DMS 273 (cell line): Measurements from ENCODE around the gene LRP6.

Source experiments
- DNase-seq: peaks from one replicate; lab custom pipeline; 2025; ENCODE audit not compliant: unreplicated experiment; lab: John Stamatoyannopoulos, UW

Gene LRP6

GRCh38 chr12:12083688-12084087 is 183.2 kb downstream of the LRP6 start:
- DNase-seq, result no peak

GRCh38 chr12:12081836-12082497 is 184.9 kb downstream of the LRP6 start:
- peak; percentile 61 for DNase-seq

- no peak for DNase-seq
Observed at GRCh38 chr12:12079291-12079690, 187.6 kb downstream of the LRP6 start.

- no peak for DNase-seq
Observed at GRCh38 chr12:12072064-12072760, 194.6 kb downstream of the LRP6 start.

- DNase-seq, result no peak
Observed at GRCh38 chr12:12070674-12071656, 195.9 kb downstream of the LRP6 start, which contains the start of gene BCL2L14. Gene BCL2L14 (plus strand): TSS chr12:12070939. CDS start chr12:12079306, 8,367 bp downstream.

- DNase-seq, result no peak
Observed at GRCh38 chr12:12069821-12070548, 196.9 kb downstream of the LRP6 start.

GRCh38 chr12:12068751-12069150 is 198.1 kb downstream of the LRP6 start:
- DNase-seq, result no peak
